Mesenchymal stem cell (in vitro differentiated cells and primary cell): ENCODE data around the gene LMX1B.

Experiments
- DNase-seq: peaks from one replicate; pipeline ENCODE4 v3.0.0-alpha.2; 2013
- H2AFZ ChIP-seq: one replicate; pipeline ENCODE4 v1.6.1; 2013; ENCODE audit warnings: low read depth, mild to moderate bottlenecking, control low read depth, inconsistent platforms, low read length, moderate library complexity
- H2AK5ac ChIP-seq: 2 replicates; pipeline ENCODE4 v1.6.1; 2013; ENCODE audit warnings: low read length, moderate library complexity, mild to moderate bottlenecking, inconsistent platforms; ENCODE audit not compliant: severe bottlenecking
- H2BK120ac ChIP-seq: one replicate; pipeline ENCODE4 v1.6.1; 2013; ENCODE audit warnings: low read depth, mild to moderate bottlenecking, inconsistent platforms, low read length, moderate library complexity
- H2BK12ac ChIP-seq, 2 experiments: one replicate each; pipeline ENCODE4 v1.6.1; 2013; ENCODE audit warnings: inconsistent platforms in 2 of 2, low read length in 2 of 2, mild to moderate bottlenecking in 2 of 2, moderate library complexity in 2 of 2, control low read depth in 1 of 2
- H2BK15ac ChIP-seq: one replicate; pipeline ENCODE4 v1.6.1; 2013; ENCODE audit warnings: mild to moderate bottlenecking, low read depth, inconsistent platforms; ENCODE audit not compliant: poor library complexity, severe bottlenecking
- H2BK5ac ChIP-seq: 2 replicates; pipeline ENCODE4 v1.6.1; 2013; ENCODE audit warnings: low read depth, mild to moderate bottlenecking, low read length, control low read depth, inconsistent platforms; ENCODE audit not compliant: poor library complexity, severe bottlenecking
- H3K14ac ChIP-seq, 2 experiments: one replicate each; pipeline ENCODE4 v1.6.1; 2013; ENCODE audit warnings: inconsistent platforms in 2 of 2, low read length in 2 of 2, control low read depth in 1 of 2, mild to moderate bottlenecking in 1 of 2, moderate library complexity in 1 of 2
- H3K18ac ChIP-seq, 2 experiments: one replicate each; pipeline ENCODE4 v1.6.1; 2013; ENCODE audit warnings: inconsistent platforms in 2 of 2, low read length in 2 of 2, control low read depth in 1 of 2, low read depth in 1 of 2, mild to moderate bottlenecking in 1 of 2
- H3K23ac ChIP-seq, 2 experiments: one replicate each; pipeline ENCODE4 v1.6.1; 2013; ENCODE audit warnings: inconsistent platforms in 2 of 2, low read length in 2 of 2, mild to moderate bottlenecking in 2 of 2, moderate library complexity in 2 of 2, control low read depth in 1 of 2
- H3K27ac ChIP-seq: 2 replicates; pipeline ENCODE4 v1.5.1; 2013; ENCODE audit warnings: mild to moderate bottlenecking, moderate library complexity, low read length, control low read depth, inconsistent platforms; ENCODE audit not compliant: poor library complexity, severe bottlenecking
- H3K27me3 ChIP-seq, 2 experiments: 2 replicates each; pipeline versions ENCODE4 v1.6.1 to v1.7.0; 2013; ENCODE audit warnings: low read length in 2 of 2, mild to moderate bottlenecking in 2 of 2, moderate library complexity in 2 of 2, control low read depth in 1 of 2, inconsistent platforms in 1 of 2; ENCODE audit not compliant: control insufficient read depth in 1 of 2, insufficient read depth in 1 of 2
- H3K36me3 ChIP-seq, 2 experiments: 2 replicates each; pipeline versions ENCODE4 v1.6.1 to v1.7.0; 2013; ENCODE audit warnings: low read length in 2 of 2, control low read depth in 1 of 2, inconsistent platforms in 1 of 2, low read depth in 1 of 2, mild to moderate bottlenecking in 1 of 2; ENCODE audit not compliant: insufficient read depth in 2 of 2, control insufficient read depth in 1 of 2
- H3K4ac ChIP-seq, 2 experiments: one replicate each; pipeline ENCODE4 v1.6.1; 2013; ENCODE audit warnings: inconsistent platforms in 2 of 2, low read length in 2 of 2, mild to moderate bottlenecking in 2 of 2, moderate library complexity in 2 of 2, control low read depth in 1 of 2, low read depth in 1 of 2
- H3K4me1 ChIP-seq: 2 replicates; pipeline ENCODE4 v1.6.1; 2013; ENCODE audit warnings: low read depth, low read length, control low read depth; ENCODE audit not compliant: control insufficient read depth, insufficient read depth
- H3K4me2 ChIP-seq: 2 replicates; pipeline ENCODE4 v1.6.1; 2013; ENCODE audit warnings: low read length, mild to moderate bottlenecking, inconsistent platforms; ENCODE audit not compliant: poor library complexity, severe bottlenecking
- H3K4me3 ChIP-seq, 2 experiments: 2 replicates each; pipeline versions ENCODE4 v1.5.1 to v1.7.0; 2013; ENCODE audit warnings: low read length in 2 of 2, mild to moderate bottlenecking in 2 of 2, control low read depth in 1 of 2, low read depth in 1 of 2; ENCODE audit not compliant: insufficient read depth in 1 of 2
- H3K79me1 ChIP-seq: replicated peaks from 2 replicates; pipeline ENCODE4 v1.6.1; 2013; ENCODE audit warnings: mild to moderate bottlenecking, control low read depth, low read length, inconsistent platforms; ENCODE audit not compliant: poor library complexity, severe bottlenecking
- H3K9ac ChIP-seq: 2 replicates; pipeline ENCODE4 v1.7.0; 2013; ENCODE audit warnings: mild to moderate bottlenecking, low read length, moderate library complexity
- H3K9me3 ChIP-seq: 2 replicates; pipeline ENCODE4 v1.7.0; 2013; ENCODE audit warnings: mild to moderate bottlenecking, low read length; ENCODE audit not compliant: control insufficient read depth
- H4K8ac ChIP-seq: one replicate; pipeline ENCODE4 v1.6.1; 2013; ENCODE audit warnings: inconsistent platforms, mild to moderate bottlenecking, low read length, moderate library complexity
- H4K91ac ChIP-seq: one replicate; pipeline ENCODE4 v1.6.1; 2013; ENCODE audit warnings: mild to moderate bottlenecking, low read length, inconsistent platforms
- WGBS: methylation state at CpG from one replicate; pipeline ENCODE4 v1.1.7; 2013; ENCODE audit warnings: mixed read lengths; 5-methylcytosine and 5-hydroxymethylcytosine counted together

Gene LMX1B

DNA sequence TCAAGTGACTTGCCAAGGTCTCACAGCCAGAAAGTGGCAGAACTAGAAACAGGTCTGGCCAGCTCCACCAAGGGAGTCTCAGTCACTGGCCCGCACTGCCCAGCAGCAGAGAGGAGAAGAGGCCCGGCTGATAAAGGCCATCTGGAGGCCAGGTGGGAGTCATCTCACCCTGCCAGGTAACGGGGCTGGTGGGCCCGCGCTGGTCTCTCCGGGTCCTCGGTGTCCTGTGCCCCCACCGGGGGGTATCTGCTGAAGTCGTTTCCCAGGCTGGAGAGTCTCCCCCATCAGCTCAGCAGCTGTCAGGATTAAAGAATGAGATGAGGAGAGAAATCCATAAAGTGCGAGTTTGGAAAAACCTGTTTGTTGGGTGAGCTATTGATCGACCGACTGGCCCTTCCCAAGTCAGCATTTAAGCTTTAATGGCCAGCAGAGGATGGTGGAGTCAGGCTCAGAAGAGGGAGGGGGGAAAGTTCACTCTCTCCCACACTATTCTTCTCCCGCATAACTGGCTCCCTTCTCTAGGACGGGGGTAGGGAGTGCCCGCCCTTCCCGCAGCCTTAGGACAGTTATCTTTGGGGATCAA lies 30.3 kb downstream of the LMX1B start:
- H3K27ac ChIP-seq = no peak overlapping the region

GRCh38 chr9:126646162-126646561 lies 32.4 kb downstream of the LMX1B start:
- Histone ChIP-seq H2BK12ac (no peak overlapping the region), H2BK5ac (no peak overlapping the region), H3K14ac (no peak overlapping the region), H3K23ac (no peak overlapping the region), H2BK15ac (no peak overlapping the region), H3K18ac (no peak overlapping the region), H3K4ac (no peak overlapping the region), H3K4me1 (no peaks in the 10 kb centered on the region), H3K4me3 (no peak overlapping the region), H3K27me3 (peaks cover 99 to 100% of the 10 kb centered on the region in 2 experiments), H3K36me3 (no peaks in the 10 kb centered on the region), H2AFZ (no peak overlapping the region), H3K9me3 (no peaks in the 10 kb centered on the region), H4K8ac (no peak overlapping the region), H3K9ac (no peak overlapping the region), H2BK120ac (no peak overlapping the region), H3K79me1 (no peaks in the 10 kb centered on the region), H3K4me2 (no peak overlapping the region), H2AK5ac (no peak overlapping the region), H3K27ac (no peak overlapping the region), H4K91ac (no peak overlapping the region)
- no peak for DNase-seq
- WGBS = 64% methylated on average over 4 of the region's 4 CpGs

More for the DNA sequence above, 30.3 kb downstream of the LMX1B start:
- no peak overlapping the region for H3K23ac ChIP-seq
- H4K8ac ChIP-seq = no peak overlapping the region
- no peaks in the 10 kb centered on the region for H3K36me3 ChIP-seq
- no peak overlapping the region for H3K4me2 ChIP-seq
- H2BK12ac ChIP-seq = no peak overlapping the region
- H3K4me1 ChIP-seq = no peaks in the 10 kb centered on the region
- H3K27me3 ChIP-seq = peaks cover 100% of the 10 kb centered on the region in 2 experiments
- no peak overlapping the region for H3K4ac ChIP-seq
- no peak overlapping the region for H2BK15ac ChIP-seq
- WGBS = 70% methylated on average over 16 of the region's 16 CpGs
- no peak overlapping the region for H2AFZ ChIP-seq
- H3K4me3 ChIP-seq = no peak overlapping the region
- H2BK120ac ChIP-seq = no peak overlapping the region
- no peak overlapping the region for H4K91ac ChIP-seq
- DNase-seq = no peak
- H3K18ac ChIP-seq = no peak overlapping the region
- no peak overlapping the region for H2AK5ac ChIP-seq
- H3K79me1 ChIP-seq = no peaks in the 10 kb centered on the region
- H2BK5ac ChIP-seq = no peak overlapping the region
- H3K9ac ChIP-seq = no peak overlapping the region
- no peaks in the 10 kb centered on the region for H3K9me3 ChIP-seq
- no peak overlapping the region for H3K14ac ChIP-seq

DNA sequence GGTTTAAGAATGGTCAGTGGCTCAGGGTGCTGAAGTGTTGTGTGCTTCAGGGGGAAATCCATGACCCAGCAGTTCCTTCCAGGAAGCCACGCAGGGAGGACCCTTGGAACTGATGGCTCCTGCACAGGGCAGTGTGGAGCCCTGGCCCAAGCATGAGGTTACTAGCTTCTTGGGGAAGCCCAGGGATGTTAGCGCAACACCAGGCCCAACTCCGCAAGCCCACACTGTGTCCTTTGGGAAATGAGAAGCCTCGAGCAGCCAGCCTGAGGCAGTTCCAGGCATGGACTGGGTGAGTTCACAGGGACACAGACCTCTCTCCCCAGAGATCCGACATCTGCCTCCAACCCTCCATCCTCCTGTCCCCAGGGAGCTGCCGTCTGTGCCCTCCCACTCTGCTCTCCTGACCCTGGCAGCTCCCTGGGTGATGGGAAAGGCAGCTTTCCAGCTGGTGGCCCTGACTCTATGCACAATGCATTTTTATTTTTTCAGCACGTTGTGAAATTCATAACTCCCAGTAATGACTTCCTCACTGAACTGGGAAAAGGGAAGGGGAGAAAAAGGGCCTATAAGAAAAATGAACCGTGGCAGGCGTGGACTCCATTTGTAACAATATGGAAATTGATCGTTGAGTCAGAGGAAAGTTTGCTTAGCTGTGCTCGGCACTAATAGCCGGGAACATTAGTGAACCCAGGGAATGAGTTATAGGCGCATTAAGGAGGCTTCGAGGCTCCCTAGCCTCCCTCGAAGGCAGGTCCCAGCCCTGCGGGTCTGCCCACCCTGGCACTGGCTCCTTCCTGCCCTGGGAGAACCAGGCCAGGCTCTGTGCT lies 34.1 kb downstream of the LMX1B start:
- WGBS = 80% methylated on average over 15 of the region's 16 CpGs
- no peaks in the 10 kb centered on the region for H3K36me3 ChIP-seq
- H3K9me3 ChIP-seq = no peaks in the 10 kb centered on the region

DNA sequence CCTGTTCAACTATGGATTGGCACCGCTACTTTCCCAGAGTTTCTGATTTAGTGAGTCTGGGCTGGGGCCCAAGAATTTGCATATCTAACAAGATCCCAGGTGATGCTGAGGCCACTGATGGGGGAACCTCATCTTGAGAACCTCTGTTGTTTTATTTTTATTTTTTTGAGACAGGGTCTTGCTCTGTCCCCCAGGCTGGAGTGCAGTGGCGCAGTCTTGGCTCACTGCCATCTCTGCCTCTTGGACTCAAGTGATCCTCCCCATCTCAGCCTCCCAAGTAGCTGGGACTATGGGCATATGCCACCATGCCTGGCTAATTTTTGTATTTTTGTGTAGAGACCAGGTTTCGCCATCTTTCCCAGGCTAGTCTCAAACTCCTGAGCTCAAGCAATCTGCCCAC lies 35.7 kb downstream of the LMX1B start:
- H3K27me3 ChIP-seq = peaks cover 98 to 100% of the 10 kb centered on the region in 2 experiments
- H3K4ac ChIP-seq = no peak overlapping the region
- no peaks in the 10 kb centered on the region for H3K9me3 ChIP-seq
- no peak overlapping the region for H4K8ac ChIP-seq
- no peak overlapping the region for H4K91ac ChIP-seq
- 86% methylated on average over 3 of the region's 3 CpGs for WGBS
- no peaks in the 10 kb centered on the region for H3K79me1 ChIP-seq
- no peak overlapping the region for H3K9ac ChIP-seq
- no peak overlapping the region for H3K14ac ChIP-seq
- H2AFZ ChIP-seq = no peak overlapping the region
- H2BK120ac ChIP-seq = no peak overlapping the region
- no peak overlapping the region for H3K4me3 ChIP-seq
- H3K36me3 ChIP-seq = no peaks in the 10 kb centered on the region
- H3K18ac ChIP-seq = no peak overlapping the region
- H2BK5ac ChIP-seq = no peak overlapping the region
- H3K27ac ChIP-seq = no peak overlapping the region
- no peak overlapping the region for H3K23ac ChIP-seq
- H2AK5ac ChIP-seq = no peak overlapping the region
- DNase-seq = no peak
- no peak overlapping the region for H2BK15ac ChIP-seq
- H3K4me1 ChIP-seq = no peaks in the 10 kb centered on the region
- no peak overlapping the region for H3K4me2 ChIP-seq
- H2BK12ac ChIP-seq = no peak overlapping the region

More for the DNA sequence above, 34.1 kb downstream of the LMX1B start:
- no peak overlapping the region for H3K4me2 ChIP-seq
- H4K8ac ChIP-seq = no peak overlapping the region
- no peaks in the 10 kb centered on the region for H3K79me1 ChIP-seq
- no peak overlapping the region for H2AFZ ChIP-seq
- H3K4ac ChIP-seq = no peak overlapping the region
- H3K27me3 ChIP-seq = peaks cover 98 to 100% of the 10 kb centered on the region in 2 experiments
- no peak overlapping the region for H2BK12ac ChIP-seq
- H3K27ac ChIP-seq = no peak overlapping the region
- no peak overlapping the region for H3K23ac ChIP-seq
- no peak overlapping the region for H3K4me3 ChIP-seq
- no peak overlapping the region for H3K14ac ChIP-seq
- H3K18ac ChIP-seq = no peak overlapping the region
- no peaks in the 10 kb centered on the region for H3K4me1 ChIP-seq
- H2AK5ac ChIP-seq = no peak overlapping the region
- no peak overlapping the region for H2BK5ac ChIP-seq
- DNase-seq = no peak
- no peak overlapping the region for H4K91ac ChIP-seq
- no peak overlapping the region for H3K9ac ChIP-seq
- no peak overlapping the region for H2BK15ac ChIP-seq
- no peak overlapping the region for H2BK120ac ChIP-seq
